HepG2 (cell line): ENCODE results near the gene DENND4B. TPM values are rescaled to one million over a fixed set of nuclear protein-coding genes. Genes with fewer than 3 reads are reported as not detected.

Source experiments
- AHR ChIP-seq: IDR thresholded peaks from 2 replicates; pipeline ENCODE4 v1.6.1; 2018; ENCODE audit warnings: missing genetic modification reagents, missing compliant biosample characterization
- CC2D1A ChIP-seq: sonication (generic); formaldehyde crosslinking; IDR thresholded peaks from 2 replicates; pipeline ENCODE4 v1.8.1; 2023; ENCODE audit warnings: mild to moderate bottlenecking, missing genetic modification reagents
- HOXA3 ChIP-seq: sonication (generic); formaldehyde crosslinking; IDR thresholded peaks from 2 replicates; pipeline ENCODE4 v1.5.0; 2020; ENCODE audit warnings: missing genetic modification reagents
- MXI1 ChIP-seq: IDR thresholded peaks from 3 replicates; pipeline ENCODE4 v1.6.1; 2012; ENCODE audit warnings: low read depth, low read length, inconsistent platforms, borderline replicate concordance
- NFKB2 ChIP-seq: sonication (generic); formaldehyde crosslinking; IDR thresholded peaks from 2 replicates; pipeline ENCODE4 v1.4.0; 2020; ENCODE audit warnings: missing genetic modification reagents, borderline replicate concordance
- NFYC ChIP-seq: IDR thresholded peaks from 2 replicates; pipeline ENCODE4 v1.6.1; 2016; ENCODE audit warnings: missing genetic modification reagents, missing compliant biosample characterization
- POLR2A ChIP-seq, 2 experiments: IDR thresholded peaks; 2 replicates each; pipeline ENCODE4 v1.6.1; 2011; ENCODE audit warnings: low read depth in 2 of 2, low read length in 2 of 2, mild to moderate bottlenecking in 1 of 2, moderate library complexity in 1 of 2; ENCODE audit not compliant: insufficient read depth in 1 of 2
- SIN3A ChIP-seq: IDR thresholded peaks from 2 replicates; pipeline ENCODE4 v1.6.1; 2011; ENCODE audit warnings: low read depth, mild to moderate bottlenecking, control low read depth, low read length, borderline replicate concordance
- SMC3 ChIP-seq: IDR thresholded peaks from 2 replicates; pipeline ENCODE4 v1.6.1; 2011; ENCODE audit warnings: low read length, improper control_type of control experiment
- SP5 ChIP-seq: IDR thresholded peaks from 2 replicates; pipeline ENCODE4 v1.6.1; 2016; ENCODE audit warnings: low read depth, borderline replicate concordance
- TARDBP ChIP-seq: sonication (generic); formaldehyde crosslinking; IDR thresholded peaks from 2 replicates; pipeline ENCODE4 v1.8.0; 2022; ENCODE audit warnings: mild to moderate bottlenecking, missing genetic modification reagents
- U2AF2 ChIP-seq: fragments of 200-400 bp; formaldehyde crosslinking; IDR thresholded peaks from 2 replicates; pipeline ENCODE4 v1.6.1; 2017; ENCODE audit warnings: low read depth, mild to moderate bottlenecking, low read length
- ZFAT ChIP-seq: sonication (generic); formaldehyde crosslinking; conservative IDR thresholded peaks from 2 replicates; pipeline ENCODE4 v1.8.1; 2023; ENCODE audit warnings: missing genetic modification reagents, inconsistent platforms
- ZNF12 ChIP-seq: sonication (generic); formaldehyde crosslinking; IDR thresholded peaks from 2 replicates; pipeline ENCODE4 v1.5.0; 2020; ENCODE audit warnings: missing genetic modification reagents
- ZNF501 ChIP-seq: sonication (generic); formaldehyde crosslinking; IDR thresholded peaks from 2 replicates; pipeline ENCODE4 v1.5.1; 2020; ENCODE audit warnings: mild to moderate bottlenecking, moderate library complexity, missing genetic modification reagents
- ZNF512B ChIP-seq: sonication (generic); formaldehyde crosslinking; IDR thresholded peaks from 2 replicates; pipeline ENCODE4 v1.5.1; 2020; ENCODE audit warnings: missing genetic modification reagents, mild to moderate bottlenecking, borderline replicate concordance
- ZNF564 ChIP-seq: sonication (generic); formaldehyde crosslinking; IDR thresholded peaks from 2 replicates; pipeline ENCODE4 v1.8.1; 2023; ENCODE audit warnings: mild to moderate bottlenecking, missing genetic modification reagents
- ZNF619 ChIP-seq: sonication (generic); formaldehyde crosslinking; IDR thresholded peaks from 2 replicates; pipeline ENCODE4 v1.4.0; 2020; ENCODE audit warnings: mild to moderate bottlenecking, missing genetic modification reagents
- ZNF678 ChIP-seq: sonication (generic); formaldehyde crosslinking; IDR thresholded peaks from 2 replicates; pipeline ENCODE4 v1.4.0; 2020; ENCODE audit warnings: mild to moderate bottlenecking, missing genetic modification reagents
- polyA plus RNA-seq, 8 experiments: library from polyadenylated mRNA; depleted of rRNA in 3 of 8; stranded (reverse) in 7 of 8; unstranded in 1 of 8; fragments of >200 nt; fragmentation: Illumina TruSeq in 4 of 8; extraction: Trizol in 4 of 8; gene quantifications; 2 replicates each; pipeline versions ENCODE4 v1.2.1 to v1.2.3, GENCODE V29; 2011 to 2016; ENCODE audit warnings: low read depth in 4 of 8, missing spikeins in 1 of 8, mixed read lengths in 1 of 8; ENCODE audit not compliant: insufficient read depth in 1 of 8
- total RNA-seq, 5 experiments: library from RNA; depleted of rRNA; stranded (reverse); fragments of >200 nt; fragmentation: Illumina TruSeq; extraction: Trizol; gene quantifications; 2 replicates each; pipeline ENCODE4 v1.2.3, GENCODE V29; 2016; ENCODE audit warnings: low read depth in 1 of 5
- TF ChIP-seq, protein P1 (sequence below): sonication (generic); formaldehyde crosslinking; IDR thresholded peaks from 2 replicates; pipeline ENCODE4 v1.4.0; 2020; ENCODE audit warnings: missing genetic modification reagents
- TF ChIP-seq, protein P2 (sequence below): sonication (generic); formaldehyde crosslinking; IDR thresholded peaks from 2 replicates; pipeline ENCODE4 v1.5.1; 2020; ENCODE audit warnings: mild to moderate bottlenecking, missing genetic modification reagents, borderline replicate concordance

Gene DENND4B
- total and polyA plus RNA-seq, 2 of the 13 experiments (the other 11 are each of a cell fraction or from before 2014, with no cell fraction given), result 15.1 to 20.3 TPM

DNA sequence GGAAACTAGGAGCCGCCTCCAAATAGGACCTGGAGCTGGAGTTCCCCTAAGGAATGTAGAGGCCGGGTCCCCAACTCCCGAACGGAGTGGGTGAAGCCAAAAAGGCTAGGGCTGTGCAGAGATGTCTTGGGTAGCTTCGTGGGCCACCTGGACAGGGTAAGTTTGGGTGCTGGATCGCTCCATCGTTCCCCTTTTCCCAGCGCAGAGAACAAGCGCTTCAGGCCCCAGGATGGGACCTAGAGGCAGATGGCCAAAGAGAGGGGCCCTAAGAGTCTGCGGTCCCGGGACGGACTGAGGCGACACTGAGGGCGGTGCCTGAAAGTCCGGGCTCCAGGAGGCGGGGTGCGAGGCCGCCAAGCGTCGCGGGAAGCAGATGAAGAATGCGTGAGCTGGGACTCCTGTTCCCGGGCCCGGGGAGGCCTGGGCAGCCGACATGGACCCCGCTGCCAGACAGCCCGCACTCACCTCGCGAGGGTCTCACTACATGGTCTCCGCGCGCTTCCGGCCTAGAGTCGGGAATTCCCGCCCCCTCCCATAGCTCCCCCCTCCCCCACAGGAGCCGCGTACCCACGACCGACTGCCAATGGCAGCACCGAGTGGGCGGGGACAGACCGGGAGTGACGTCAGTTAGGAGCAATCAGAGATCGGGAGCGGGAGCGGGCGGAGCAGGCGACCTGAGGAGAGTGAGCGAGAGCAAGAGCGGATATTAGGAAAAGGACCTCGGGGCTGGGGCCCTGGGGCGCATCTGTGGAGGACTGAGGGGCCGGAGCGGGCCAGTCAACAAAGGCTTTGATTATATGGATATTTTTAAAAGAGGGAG lies 16.7 kb upstream of the DENND4B start, which contains the start of gene SLC39A1 (continued):
- TF ChIP-seq NFYC, result peak; percentile 93
- TF ChIP-seq SMC3, result no peak
- TF ChIP-seq, protein P1, sequence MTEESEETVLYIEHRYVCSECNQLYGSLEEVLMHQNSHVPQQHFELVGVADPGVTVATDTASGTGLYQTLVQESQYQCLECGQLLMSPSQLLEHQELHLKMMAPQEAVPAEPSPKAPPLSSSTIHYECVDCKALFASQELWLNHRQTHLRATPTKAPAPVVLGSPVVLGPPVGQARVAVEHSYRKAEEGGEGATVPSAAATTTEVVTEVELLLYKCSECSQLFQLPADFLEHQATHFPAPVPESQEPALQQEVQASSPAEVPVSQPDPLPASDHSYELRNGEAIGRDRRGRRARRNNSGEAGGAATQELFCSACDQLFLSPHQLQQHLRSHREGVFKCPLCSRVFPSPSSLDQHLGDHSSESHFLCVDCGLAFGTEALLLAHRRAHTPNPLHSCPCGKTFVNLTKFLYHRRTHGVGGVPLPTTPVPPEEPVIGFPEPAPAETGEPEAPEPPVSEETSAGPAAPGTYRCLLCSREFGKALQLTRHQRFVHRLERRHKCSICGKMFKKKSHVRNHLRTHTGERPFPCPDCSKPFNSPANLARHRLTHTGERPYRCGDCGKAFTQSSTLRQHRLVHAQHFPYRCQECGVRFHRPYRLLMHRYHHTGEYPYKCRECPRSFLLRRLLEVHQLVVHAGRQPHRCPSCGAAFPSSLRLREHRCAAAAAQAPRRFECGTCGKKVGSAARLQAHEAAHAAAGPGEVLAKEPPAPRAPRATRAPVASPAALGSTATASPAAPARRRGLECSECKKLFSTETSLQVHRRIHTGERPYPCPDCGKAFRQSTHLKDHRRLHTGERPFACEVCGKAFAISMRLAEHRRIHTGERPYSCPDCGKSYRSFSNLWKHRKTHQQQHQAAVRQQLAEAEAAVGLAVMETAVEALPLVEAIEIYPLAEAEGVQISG, result peak; percentile 50; the same call in 1 of the 2 replicates
- TF ChIP-seq ZNF512B (CRISPR knock-in tag), result no peak
- TF ChIP-seq MXI1, result peak; percentile 60; the same call in 1 of the 3 replicates
- TF ChIP-seq HOXA3, result peak; percentile 59
- peak; percentile 77 to 83 for TF ChIP-seq POLR2A (IDR thresholded peaks at IDR 0.05; ENCODE audit: insufficient read depth in 1 of 2, low read depth in 2 of 2, low read length in 2 of 2)
- no peak for TF ChIP-seq ZNF12 (CRISPR knock-in tag)
- no peak for TF ChIP-seq ZNF619 (CRISPR knock-in tag)
- 0 out of 2 replicates have a peak, but pooled peaks have one; percentile 33 for TF ChIP-seq ZFAT (CRISPR knock-in tag)
- no peak for TF ChIP-seq U2AF2
- TF ChIP-seq TARDBP (CRISPR knock-in tag), result peak; percentile 9; the same call in 1 of the 2 replicates
- TF ChIP-seq NFKB2, result peak; percentile 64; the same call in 1 of the 2 replicates
- TF ChIP-seq, protein P2, sequence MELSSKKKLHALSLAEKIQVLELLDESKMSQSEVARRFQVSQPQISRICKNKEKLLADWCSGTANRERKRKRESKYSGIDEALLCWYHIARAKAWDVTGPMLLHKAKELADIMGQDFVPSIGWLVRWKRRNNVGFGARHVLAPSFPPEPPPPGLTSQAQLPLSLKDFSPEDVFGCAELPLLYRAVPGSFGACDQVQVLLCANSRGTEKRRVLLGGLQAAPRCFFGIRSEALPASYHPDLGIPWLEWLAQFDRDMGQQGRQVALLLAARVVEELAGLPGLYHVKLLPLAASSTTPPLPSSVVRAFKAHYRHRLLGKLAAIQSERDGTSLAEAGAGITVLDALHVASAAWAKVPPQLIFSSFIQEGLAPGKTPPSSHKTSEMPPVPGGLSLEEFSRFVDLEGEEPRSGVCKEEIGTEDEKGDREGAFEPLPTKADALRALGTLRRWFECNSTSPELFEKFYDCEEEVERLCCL (CRISPR knock-in tag), result peak; percentile 79; the same call in 1 of the 2 replicates
- peak; percentile 76; the same call in 1 of the 2 replicates for TF ChIP-seq ZNF501 (CRISPR knock-in tag)
- peak; percentile 79; the same call in 1 of the 2 replicates for TF ChIP-seq SIN3A
- TF ChIP-seq ZNF564 (CRISPR knock-in tag), result 0 out of 2 replicates have a peak, but pooled peaks have one; percentile 28
- 0 out of 2 replicates have a peak, but pooled peaks have one; percentile 46 for TF ChIP-seq ZNF678
- peak; percentile 86; the same call in 1 of the 2 replicates for TF ChIP-seq SP5 (CRISPR knock-in tag)
- TF ChIP-seq AHR (CRISPR knock-in tag), result 0 out of 2 replicates have a peak, but pooled peaks have one; percentile 63
- no peak for TF ChIP-seq CC2D1A
